ENCODE results near the gene ZNF672. TPM values are rescaled to one million over a fixed set of nuclear protein-coding genes. Genes with fewer than 3 reads are reported as not detected.

ZNF672 gene
- total and polyA plus RNA-seq, 7 donors: 25.3 to 57.0 (median 47.3) TPM

- no peak for TF ChIP-seq CTCF (IDR thresholded peaks at IDR 0.05)
- DNase-seq (no peak), ATAC-seq (no peak)
- Histone ChIP-seq H3K36me3 (ENCODE audit: insufficient read depth in 1 of 2, low read depth in 1 of 2) (peaks cover 25 to 75% of the 10 kb centered on the region in 2 donors), H3K27me3 (ENCODE audit: insufficient read depth in 3 of 3, low read length in 2 of 3) (no peaks in the 10 kb centered on the region), H3K9me3 (no peaks in the 10 kb centered on the region), H3K27ac (no peak overlapping the region), H3K4me1 (peaks cover 16% of the 10 kb centered on the region), H3K4me3 (no peak overlapping the region)
- WGBS, 3 donors: 90 to 93% (median 92%) methylated on average over 71 to 76 of the region's 76 CpGs
- intact Hi-C loops (cut with DNase I): no loop called here
Observed at GRCh38 chr1:248847181-248847955, 9.3 kb downstream of the ZNF672 start.

GRCh38 chr1:248847956-248848561, 10.0 kb downstream of the ZNF672 start:
- DNase-seq: no peak
- ATAC-seq: no peak
- Histone ChIP-seq H3K4me3 (no peak overlapping the region), H3K4me1 (peaks cover 10% of the 10 kb centered on the region), H3K27ac (no peak overlapping the region), H3K36me3 (ENCODE audit: insufficient read depth in 1 of 2, low read depth in 1 of 2) (peaks cover 25 to 75% of the 10 kb centered on the region in 2 donors), H3K9me3 (no peaks in the 10 kb centered on the region), H3K27me3 (ENCODE audit: insufficient read depth in 3 of 3, low read length in 2 of 3) (no peaks in the 10 kb centered on the region)
- intact Hi-C loops (cut with DNase I): no loop called here
- 93 to 96% (median 95%) methylated on average over 69 to 72 of the region's 72 CpGs for WGBS, 3 donors
- no peak for TF ChIP-seq CTCF (IDR thresholded peaks at IDR 0.05)

- Histone ChIP-seq H3K27me3 (ENCODE audit: insufficient read depth in 3 of 3, low read length in 2 of 3) (no peaks in the 10 kb centered on the region), H3K4me1 (peaks cover 5% of the 10 kb centered on the region), H3K4me3 (no peak overlapping the region), H3K27ac (no peak overlapping the region), H3K36me3 (ENCODE audit: insufficient read depth in 1 of 2, low read depth in 1 of 2) (peaks cover 25 to 76% of the 10 kb centered on the region in 2 donors), H3K9me3 (no peaks in the 10 kb centered on the region)
- DNase-seq (no peak), ATAC-seq (no peak)
- 91 to 97% (median 91%) methylated on average over 8 of the region's 8 CpGs for WGBS, 3 donors
- intact Hi-C loops (cut with DNase I): no loop called here
- no peak for TF ChIP-seq CTCF (IDR thresholded peaks at IDR 0.05)
Observed at GRCh38 chr1:248848602-248849001, 10.6 kb downstream of the ZNF672 start.

GRCh38 chr1:248849152-248849551, 11.1 kb downstream of the ZNF672 start:
- no peaks in the 10 kb centered on the region for H3K4me1 ChIP-seq
- peaks cover 25 to 81% of the 10 kb centered on the region in 2 donors for H3K36me3 ChIP-seq (ENCODE audit: insufficient read depth in 1 of 2, low read depth in 1 of 2)
- intact Hi-C loops (cut with DNase I): no loop called here
- TF ChIP-seq CTCF (IDR thresholded peaks at IDR 0.05): no peak
- no peak overlapping the region for H3K4me3 ChIP-seq
- DNase-seq (no peak), ATAC-seq (no peak)
- H3K9me3 ChIP-seq: no peaks in the 10 kb centered on the region
- 74 to 92% (median 75%) methylated on average over 3 of the region's 3 CpGs for WGBS, 3 donors
- H3K27ac ChIP-seq: no peak overlapping the region
- H3K27me3 ChIP-seq (ENCODE audit: insufficient read depth in 3 of 3, low read length in 2 of 3): no peaks in the 10 kb centered on the region
